GDM1 (cell line): ENCODE data around the gene LPP.
A peak's percentile ranks its signal among the peaks of the same experiment; 100 is the strongest.
"Not testable (repeated sequence)": the region's sequence is repeated elsewhere in the genome, so short reads cannot be mapped to it uniquely, and the experiment has no call there.

Source experiments
- DNase-seq: peaks from one replicate; lab custom pipeline; 2025; lab: John Stamatoyannopoulos, UW

LPP gene

GRCh38 chr3:188435266-188435665 lies 281.3 kb downstream of the LPP start:
- DNase-seq: no peak

GRCh38 chr3:188437926-188438325 lies 284.0 kb downstream of the LPP start:
- DNase-seq: no peak

DNA sequence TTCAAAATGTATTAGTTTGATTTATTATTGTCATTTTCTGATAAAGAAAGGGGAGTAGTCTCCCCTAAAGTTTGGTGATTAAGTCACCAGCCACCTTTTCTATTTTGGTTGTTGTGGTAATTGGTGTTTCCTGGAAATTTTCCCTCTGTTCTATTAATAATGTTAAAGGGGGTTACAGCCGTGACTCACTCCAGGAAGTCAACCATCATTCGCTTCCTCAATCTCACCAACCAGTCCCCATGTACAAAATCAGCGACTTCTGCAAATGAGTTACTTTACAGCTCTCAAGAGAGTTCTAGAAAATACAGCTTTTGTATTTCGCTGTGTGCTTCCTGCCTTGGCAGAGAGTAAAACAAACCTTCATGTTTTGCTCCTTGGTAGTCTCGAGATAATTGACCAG lies 285.1 kb downstream of the LPP start:
- peak; percentile 66 for DNase-seq

DNA sequence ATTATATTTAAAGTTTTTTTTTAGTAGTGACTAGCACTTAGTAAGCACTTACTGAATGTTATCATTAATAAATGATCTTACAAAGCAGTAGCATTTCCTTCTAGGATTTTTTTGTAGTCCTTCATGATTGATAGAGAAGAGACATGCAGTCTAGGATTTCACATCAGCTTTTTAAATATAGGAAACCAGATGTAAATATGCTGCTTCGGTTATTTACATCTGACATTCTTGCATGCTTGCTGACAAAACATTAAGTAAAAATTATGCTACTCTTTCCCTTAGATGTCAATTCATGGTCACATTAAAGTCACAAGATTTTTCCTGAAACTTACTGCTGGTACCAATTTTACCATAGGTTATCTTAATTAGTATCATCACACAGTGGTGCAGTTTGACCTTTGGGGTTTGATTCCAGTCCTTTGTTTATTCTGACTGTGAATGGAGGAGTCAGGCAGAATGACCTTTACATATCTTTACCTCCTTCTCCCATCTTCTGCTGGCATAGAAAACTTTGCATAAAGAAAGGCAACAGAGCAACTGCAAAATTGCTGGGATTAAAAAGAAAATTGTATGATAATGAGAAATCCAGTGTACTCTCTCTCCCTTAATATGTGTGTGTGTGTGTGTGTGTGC lies 286.5 kb downstream of the LPP start:
- DNase-seq: no peak

DNA sequence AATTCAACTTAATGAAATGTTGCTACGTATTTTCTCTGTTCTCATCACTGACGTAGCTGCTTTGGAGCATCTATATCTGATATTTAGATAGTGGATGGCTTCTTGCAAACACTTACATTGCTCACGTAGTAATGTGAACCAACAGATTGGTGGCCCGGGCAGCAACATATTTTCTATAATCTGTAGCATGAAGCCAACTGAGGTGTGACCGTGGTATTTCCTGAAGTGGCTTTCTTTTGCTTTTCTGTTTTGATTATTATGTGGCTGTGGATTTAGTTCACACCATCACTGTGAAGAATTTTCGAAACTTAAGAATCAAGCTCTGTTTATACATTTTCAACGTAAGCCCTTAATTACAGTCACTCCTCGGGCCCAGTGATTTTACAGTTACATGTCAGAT lies 288.5 kb downstream of the LPP start:
- no peak for DNase-seq

DNA sequence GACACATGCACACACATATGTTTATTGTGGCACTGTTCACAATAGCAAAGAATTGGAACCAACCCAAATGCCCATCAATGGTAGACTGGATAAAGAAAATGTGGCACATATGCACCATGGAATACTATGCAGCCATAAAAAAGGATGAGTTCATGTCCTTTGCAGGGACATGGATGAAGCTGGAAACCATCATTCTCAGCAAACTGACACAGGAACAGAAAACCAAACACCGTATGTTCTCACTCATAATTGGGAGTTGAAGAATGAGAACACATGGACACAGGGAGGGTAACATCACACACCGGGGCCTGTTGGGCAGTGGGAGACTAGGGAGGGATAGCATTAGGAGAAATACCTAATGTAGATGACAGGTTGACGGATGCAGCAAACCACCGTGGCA lies 291.2 kb downstream of the LPP start:
- not testable (repeated sequence) for DNase-seq

DNA sequence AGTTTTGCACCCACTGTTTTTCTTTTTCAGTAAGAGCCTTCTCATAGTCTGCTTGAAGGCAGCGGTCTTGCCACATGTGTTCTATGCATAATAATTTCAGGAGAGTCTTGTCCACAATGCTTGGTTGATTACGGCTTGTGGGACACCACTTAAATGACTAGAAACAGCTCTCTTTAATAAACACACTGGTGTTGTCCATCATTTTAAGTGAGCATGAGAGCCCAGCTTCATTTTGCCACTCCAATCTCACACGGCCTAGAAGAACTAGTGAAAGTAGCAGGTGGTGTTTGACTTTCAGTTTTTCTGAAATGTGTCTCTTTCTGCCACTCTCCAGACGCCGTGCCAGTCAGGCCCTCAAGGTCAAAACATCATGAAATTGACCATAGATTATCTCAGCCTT lies 292.1 kb downstream of the LPP start:
- DNase-seq: no peak

DNA sequence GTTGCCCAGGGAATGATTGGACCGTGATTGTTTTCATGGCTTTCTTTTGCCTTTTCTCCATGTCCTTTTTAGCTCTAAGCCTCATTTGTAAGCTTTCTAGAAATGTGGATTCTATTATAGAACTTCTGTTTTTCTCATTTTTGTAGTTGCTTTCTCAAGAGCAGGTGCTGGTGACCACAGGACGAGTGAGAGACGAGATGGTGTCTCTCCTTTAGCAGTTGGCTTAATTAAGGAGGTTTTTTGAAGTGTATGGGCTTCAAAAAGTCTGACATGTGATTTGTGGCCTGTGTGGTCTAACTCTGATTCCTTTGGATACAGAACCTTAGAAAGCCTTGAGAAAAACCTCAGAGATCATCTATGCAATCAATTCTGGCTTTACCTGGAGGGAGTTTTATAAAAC lies 292.8 kb downstream of the LPP start:
- DNase-seq: no peak

- no peak for DNase-seq
These were observed 294.9 kb downstream of the LPP start for GRCh38 chr3:188448813-188449212.

- no peak for DNase-seq
These were observed 295.5 kb downstream of the LPP start for GRCh38 chr3:188449421-188449820.

- no peak for DNase-seq
These were observed 298.3 kb downstream of the LPP start for GRCh38 chr3:188452158-188452772.

DNA sequence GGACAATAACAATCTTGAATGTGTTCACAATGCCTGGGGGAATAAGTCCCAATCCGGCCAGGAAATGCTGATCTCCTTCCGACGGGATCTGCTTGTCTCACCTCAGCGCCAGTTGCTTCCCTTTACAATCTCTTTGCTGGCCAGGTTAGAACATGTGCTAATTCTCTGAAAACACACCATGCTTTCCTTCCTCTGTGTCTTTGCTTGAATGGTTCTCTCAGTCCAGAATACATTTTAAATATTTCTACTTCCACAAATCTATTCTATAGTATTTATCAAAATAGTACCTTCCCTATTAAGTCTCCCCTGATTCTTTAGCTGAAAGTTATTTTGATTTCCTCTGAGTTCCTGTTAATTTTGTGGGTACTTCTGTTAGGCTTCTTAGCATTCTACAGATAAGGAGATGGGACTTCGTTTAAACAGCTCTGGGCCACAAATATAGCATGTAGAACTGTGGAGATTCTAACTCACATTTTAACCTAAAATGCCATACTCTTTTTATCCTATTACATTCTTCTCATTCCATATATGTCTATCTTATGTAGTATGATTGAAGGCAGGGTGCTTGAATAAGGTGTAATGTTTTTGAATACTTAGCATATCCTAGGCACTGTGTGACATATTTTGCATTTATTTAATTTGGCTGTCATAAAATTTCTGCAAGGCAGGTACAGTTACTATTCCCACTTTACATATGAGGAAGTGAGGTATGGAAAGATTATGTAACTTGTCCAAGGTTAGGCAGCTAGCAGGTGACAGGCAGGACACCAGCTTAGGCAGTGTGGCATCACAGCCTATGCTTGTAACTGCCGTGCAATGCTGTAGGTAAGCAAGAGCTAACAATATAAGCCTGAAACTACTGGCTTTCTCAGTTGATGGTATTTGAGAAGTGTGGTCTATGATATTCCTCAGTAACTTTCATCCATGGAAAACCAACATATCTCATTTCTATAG lies 299.8 kb downstream of the LPP start:
- no peak for DNase-seq

DNA sequence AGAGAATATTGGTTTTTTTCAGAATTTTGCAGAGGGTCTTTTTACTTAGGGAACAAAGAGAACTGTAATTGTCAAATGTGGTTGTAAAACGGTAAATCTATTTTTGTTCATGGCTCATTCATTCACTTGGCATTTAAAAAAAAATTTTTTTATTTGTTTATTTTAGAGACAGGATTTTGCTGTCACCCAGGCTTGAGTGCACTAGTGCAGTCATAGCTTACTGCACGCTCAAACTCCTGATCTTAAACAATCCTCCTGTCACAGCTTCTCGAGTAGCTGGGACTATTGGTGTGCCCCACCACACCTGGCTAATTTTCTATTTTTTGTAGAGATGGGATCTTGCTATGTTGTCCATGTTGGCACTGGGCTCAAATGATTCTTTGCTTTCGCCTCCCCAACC lies 301.8 kb downstream of the LPP start:
- DNase-seq: no peak

- no peak for DNase-seq
These were observed 304.8 kb downstream of the LPP start for GRCh38 chr3:188458756-188459155.

- DNase-seq: no peak
These were observed 311.4 kb downstream of the LPP start for GRCh38 chr3:188465311-188465710.

GRCh38 chr3:188468196-188468595 lies 314.2 kb downstream of the LPP start:
- no peak for DNase-seq

GRCh38 chr3:188468662-188469061 lies 314.7 kb downstream of the LPP start:
- no peak for DNase-seq

DNA sequence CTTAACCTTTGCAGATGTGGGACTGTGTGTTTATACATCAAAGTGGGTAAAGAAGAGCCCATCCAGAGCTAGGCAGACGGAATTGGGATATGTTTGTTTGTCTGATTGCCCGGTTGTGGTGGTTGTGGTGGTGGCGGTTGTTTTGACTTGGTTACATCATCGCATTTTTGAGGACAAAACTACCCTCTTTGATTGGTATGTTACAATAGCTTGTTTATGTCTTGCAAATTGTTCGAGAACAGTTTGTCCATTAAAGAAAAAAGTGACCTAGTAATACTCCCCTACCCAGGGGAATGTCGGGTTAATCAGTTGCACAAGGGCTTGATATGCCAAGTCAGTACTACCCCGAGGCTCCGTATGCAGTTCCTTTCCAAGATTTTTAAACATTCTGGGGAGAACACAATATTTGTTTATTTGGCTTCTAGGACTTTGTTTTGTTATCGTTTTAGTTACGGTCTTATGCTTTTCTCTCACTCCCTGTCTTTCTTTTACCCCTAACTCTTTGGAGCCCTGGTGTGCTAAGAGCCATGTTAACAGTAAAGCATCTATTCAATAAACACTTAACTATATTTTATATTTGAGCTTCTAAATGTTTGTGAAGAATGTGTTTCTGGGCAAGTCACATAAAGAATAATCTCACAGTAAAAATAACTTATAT lies 315.4 kb downstream of the LPP start:
- DNase-seq: no peak

DNA sequence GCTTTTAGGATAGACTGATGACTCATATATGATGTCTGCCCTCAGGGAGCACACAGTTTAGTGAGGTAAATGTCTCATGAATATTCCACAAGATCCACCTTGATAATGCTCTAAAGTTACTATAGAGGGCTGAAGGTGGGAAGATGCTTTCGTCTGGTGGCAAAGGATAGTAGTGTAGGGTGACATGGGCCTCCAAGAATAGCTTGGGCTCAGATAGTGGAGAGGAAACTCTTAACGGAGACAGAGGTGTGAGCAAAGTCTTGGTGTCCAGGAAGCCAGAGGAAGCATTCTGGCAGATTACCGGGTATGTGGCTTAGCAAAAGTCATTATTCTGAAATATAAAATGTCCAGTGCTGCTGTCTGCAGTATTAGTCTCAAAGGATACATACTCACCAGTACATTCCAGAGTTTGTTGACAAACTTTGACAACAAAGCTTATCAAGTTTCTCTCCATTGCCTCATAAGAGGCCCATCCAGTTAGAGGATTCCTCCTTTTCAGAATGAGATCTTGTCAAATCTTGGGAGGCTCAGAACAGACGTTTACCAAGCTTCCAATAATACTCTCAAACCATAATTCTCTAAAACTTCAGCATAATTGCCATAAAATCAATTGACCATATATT lies 316.7 kb downstream of the LPP start:
- DNase-seq: no peak

DNA sequence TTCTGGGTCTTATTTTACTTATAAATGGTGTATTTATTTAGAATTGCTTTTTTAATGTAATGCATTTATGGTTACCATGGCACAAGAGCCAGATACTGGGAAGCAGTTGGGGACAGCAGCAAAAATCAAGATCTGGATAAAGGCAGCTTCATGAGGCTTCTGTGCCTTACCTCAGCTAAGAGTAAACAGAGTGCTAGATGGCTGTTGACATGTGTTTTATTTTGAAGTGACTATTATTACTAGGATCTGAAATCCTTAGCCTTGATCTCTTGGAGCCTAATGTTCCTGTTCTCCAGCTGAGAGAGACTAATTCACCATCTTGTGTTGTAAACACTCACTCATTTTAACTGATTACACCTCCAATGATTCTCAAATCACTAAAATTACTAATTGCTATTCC lies 317.8 kb downstream of the LPP start:
- no peak for DNase-seq

GRCh38 chr3:188472336-188472735 lies 318.4 kb downstream of the LPP start:
- DNase-seq: no peak

DNA sequence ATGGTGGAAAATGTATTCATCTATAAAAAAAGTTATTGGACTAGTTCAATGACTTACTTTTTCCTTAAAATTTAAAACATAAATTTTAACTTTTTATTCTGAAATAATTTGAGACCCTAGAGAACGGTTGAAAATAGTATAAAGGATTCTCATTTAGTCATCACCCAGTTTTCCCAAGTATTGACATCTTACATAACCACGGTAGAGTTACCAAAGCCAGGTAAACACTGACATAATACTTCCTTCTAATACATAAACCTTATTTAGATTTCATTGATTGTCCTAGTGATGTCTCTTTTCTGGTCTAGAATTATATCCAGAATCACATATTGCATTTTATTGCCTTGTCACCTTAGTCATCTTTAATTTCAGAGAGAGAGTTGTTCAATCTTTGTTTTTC lies 319.1 kb downstream of the LPP start:
- DNase-seq: no peak
